MCF 10A (cell line): ENCODE results near the gene GLDN. TPM values are rescaled to one million over a fixed set of nuclear protein-coding genes. Genes with fewer than 3 reads are reported as not detected.

Source experiments
- BruUV-seq: library from RNA; stranded (reverse); fragments of 400-500 nt; replicated peaks from 2 replicates; lab custom pipeline; 2021; lab: Mats Ljungman, UMichigan
- CTCF ChIA-PET: fragments of 300-600 bp; sonication (Branson Sonifier 250); formaldehyde crosslinking; extraction: SDS; loops from one replicate; lab custom pipeline; 2021; ENCODE audit warnings: antibody characterized with exemption, inconsistent platforms; lab: Yijun Ruan, JAX
- POLR2A ChIA-PET: fragments of 300-600, 350-650 bp; sonication (Branson Sonifier 250); formaldehyde crosslinking; extraction: SDS; loops from one replicate; lab custom pipeline; 2020; ENCODE audit warnings: antibody characterized with exemption, inconsistent platforms; lab: Yijun Ruan, JAX
- DNase-seq: peaks from one replicate; pipeline ENCODE4 v3.0.0-alpha.2; 2018; ENCODE audit not compliant: unreplicated experiment
- H3K27ac Mint-ChIP-seq: one replicate; pipeline ENCODE4 v1.8.0; 2022; ENCODE audit warnings: mild to moderate bottlenecking, low read depth, mixed read lengths; ENCODE audit not compliant: unreplicated experiment
- H3K27me3 Mint-ChIP-seq: one replicate; pipeline ENCODE4 v1.8.0; 2022; ENCODE audit warnings: mixed read lengths; ENCODE audit not compliant: insufficient read depth, unreplicated experiment
- H3K36me3 Mint-ChIP-seq: one replicate; pipeline ENCODE4 v1.8.0; 2022; ENCODE audit warnings: mild to moderate bottlenecking, moderate library complexity, mixed read lengths; ENCODE audit not compliant: insufficient read depth, unreplicated experiment
- H3K4me1 Mint-ChIP-seq: one replicate; pipeline ENCODE4 v1.8.0; 2022; ENCODE audit warnings: mixed read lengths; ENCODE audit not compliant: insufficient read depth, unreplicated experiment
- H3K4me3 Mint-ChIP-seq: one replicate; pipeline ENCODE4 v1.8.0; 2022; ENCODE audit warnings: mild to moderate bottlenecking, moderate library complexity, mixed read lengths; ENCODE audit not compliant: unreplicated experiment
- H3K9me3 Mint-ChIP-seq: one replicate; pipeline ENCODE4 v1.8.0; 2022; ENCODE audit warnings: mixed read lengths; ENCODE audit not compliant: unreplicated experiment
- CTCF ChIP-seq: fragments of 200-600 bp; IDR thresholded peaks from one replicate; pipeline ENCODE4 v1.8.0; 2022; ENCODE audit warnings: antibody characterized with exemption, mild to moderate bottlenecking; ENCODE audit not compliant: unreplicated experiment
- intact Hi-C: fragments of 100-400 bp; cut with micrococcal nuclease; formaldehyde crosslinking; loops from 2 replicates; pipeline ENCODE4 v1.14.1; 2022
- total RNA-seq: library from RNA; stranded (reverse); gene quantifications from 2 replicates; pipeline ENCODE4 v1.2.3, GENCODE V29; 2022

Gene GLDN
- total RNA-seq, 1 experiment from 2014 or later: not detected

GRCh38 chr15:51302480-51302879 lies 39.0 kb upstream of the GLDN start:
- POLR2A ChIA-PET: interaction anchor here (1.0 kb wide), 1 partner anchor 9 kb away, joined by 5 read pairs; no protein-coding TSS in a partner anchor
- no peak for DNase-seq
- TF ChIP-seq CTCF: no peak
- no TSS peak for BruUV-seq
- Mint-ChIP-seq H3K4me3 (no peak overlapping the region), H3K36me3 (no peaks in the 10 kb centered on the region), H3K4me1 (peaks cover 1% of the 10 kb centered on the region), H3K27me3 (no peaks in the 10 kb centered on the region), H3K27ac (no peak overlapping the region), H3K9me3 (no peaks in the 10 kb centered on the region)
- CTCF ChIA-PET: interaction anchor here (0.7 to 1.3 kb wide), 6 partner anchors 23 to 140 kb away, joined by 3 to 7 read pairs (median 4); no protein-coding TSS in a partner anchor
- intact Hi-C loops: no loop called here

- DNase-seq: no peak
- no TSS peak for BruUV-seq
- POLR2A ChIA-PET: no interaction called here
- TF ChIP-seq CTCF: no peak
- Mint-ChIP-seq H3K27ac (no peak overlapping the region), H3K36me3 (no peaks in the 10 kb centered on the region), H3K27me3 (no peaks in the 10 kb centered on the region), H3K4me1 (peaks cover 12% of the 10 kb centered on the region), H3K4me3 (no peak overlapping the region), H3K9me3 (no peaks in the 10 kb centered on the region)
- intact Hi-C loops: no loop called here
- CTCF ChIA-PET: interaction anchor here (0.6 to 1.2 kb wide), 3 partner anchors 22 to 425 kb away, joined by 3 to 4 read pairs (median 3); no protein-coding TSS in a partner anchor
Observed at GRCh38 chr15:51303462-51303980, 37.9 kb upstream of the GLDN start.

- DNase-seq: no peak
- ChIA-PET POLR2A (interaction anchor here (1.3 kb wide), 1 partner anchor 21 kb away, joined by 5 read pairs; no protein-coding TSS in a partner anchor), CTCF (interaction anchor here (0.6 to 1.2 kb wide), 4 partner anchors 8 to 92 kb away, joined by 3 read pairs; no protein-coding TSS in a partner anchor)
- intact Hi-C loops: no loop called here
- Mint-ChIP-seq H3K4me1 (peaks cover 12% of the 10 kb centered on the region), H3K36me3 (no peaks in the 10 kb centered on the region), H3K9me3 (no peaks in the 10 kb centered on the region), H3K27ac (no peak overlapping the region), H3K4me3 (no peak overlapping the region), H3K27me3 (no peaks in the 10 kb centered on the region)
- TF ChIP-seq CTCF: no peak
- no TSS peak for BruUV-seq
Observed at GRCh38 chr15:51307325-51307724, 34.1 kb upstream of the GLDN start.

GRCh38 chr15:51307811-51308210 lies 33.6 kb upstream of the GLDN start:
- no TSS peak for BruUV-seq
- H3K36me3 Mint-ChIP-seq: no peaks in the 10 kb centered on the region
- no peak for TF ChIP-seq CTCF
- H3K4me3 Mint-ChIP-seq: no peak overlapping the region
- H3K27me3 Mint-ChIP-seq: no peaks in the 10 kb centered on the region
- H3K4me1 Mint-ChIP-seq: peaks cover 13% of the 10 kb centered on the region
- no peak overlapping the region for H3K27ac Mint-ChIP-seq
- no peaks in the 10 kb centered on the region for H3K9me3 Mint-ChIP-seq
- CTCF ChIA-PET: interaction anchor here (0.6 to 1.2 kb wide), 3 partner anchors 9 to 91 kb away, joined by 3 read pairs; no protein-coding TSS in a partner anchor
- POLR2A ChIA-PET: interaction anchor here (1.3 kb wide), 1 partner anchor 22 kb away, joined by 5 read pairs; no protein-coding TSS in a partner anchor
- intact Hi-C loops: no loop called here
- DNase-seq: peak; percentile 52
